Measurements from ENCODE around the gene DYNLT1.
A peak's percentile ranks its signal among the peaks of the same experiment; 100 is the strongest.

DYNLT1 gene

DNA sequence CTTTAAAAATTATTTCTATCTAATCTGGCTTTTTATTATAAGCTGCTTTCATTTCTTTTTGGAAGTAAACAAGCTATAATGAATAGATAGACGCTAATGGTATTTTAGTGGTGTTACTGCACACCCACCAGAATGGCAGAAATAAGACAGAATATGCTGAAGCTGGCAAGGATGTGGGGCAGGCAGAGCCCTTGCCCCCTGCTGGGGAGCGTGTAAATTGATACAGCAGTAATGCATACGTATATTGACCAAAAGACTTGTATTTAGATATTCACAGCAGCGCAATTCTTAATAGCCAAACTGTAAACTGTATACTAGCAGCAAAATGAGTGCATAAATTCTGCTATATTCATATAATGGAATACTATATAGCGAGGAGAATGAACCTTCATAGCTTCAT, 49.3 kb downstream of the DYNLT1 start:
- peak; percentile 12 for DNase-seq

GRCh38 chr6:158593670-158594069, 50.9 kb downstream of the DYNLT1 start:
- no peak for DNase-seq

DNA sequence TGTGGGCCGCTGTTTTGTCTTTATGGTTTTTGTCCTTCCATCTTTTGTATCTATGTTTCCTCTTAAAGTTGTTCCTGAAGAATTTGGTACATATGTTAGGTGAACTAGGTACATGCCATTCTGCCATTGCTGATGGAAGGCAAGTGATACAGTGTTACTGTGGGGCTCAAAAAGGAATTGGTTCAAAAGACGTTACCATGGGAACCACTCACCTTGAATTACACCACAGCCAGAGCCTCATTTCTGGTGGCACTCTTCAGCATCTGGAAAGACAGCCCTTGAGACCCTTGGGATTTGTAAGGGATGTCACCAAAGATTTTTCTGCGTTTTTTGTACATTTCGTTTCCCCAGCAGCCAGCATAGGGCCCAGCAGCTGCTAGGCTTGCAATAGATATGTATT, 52.7 kb downstream of the DYNLT1 start:
- no peak for DNase-seq

DNA sequence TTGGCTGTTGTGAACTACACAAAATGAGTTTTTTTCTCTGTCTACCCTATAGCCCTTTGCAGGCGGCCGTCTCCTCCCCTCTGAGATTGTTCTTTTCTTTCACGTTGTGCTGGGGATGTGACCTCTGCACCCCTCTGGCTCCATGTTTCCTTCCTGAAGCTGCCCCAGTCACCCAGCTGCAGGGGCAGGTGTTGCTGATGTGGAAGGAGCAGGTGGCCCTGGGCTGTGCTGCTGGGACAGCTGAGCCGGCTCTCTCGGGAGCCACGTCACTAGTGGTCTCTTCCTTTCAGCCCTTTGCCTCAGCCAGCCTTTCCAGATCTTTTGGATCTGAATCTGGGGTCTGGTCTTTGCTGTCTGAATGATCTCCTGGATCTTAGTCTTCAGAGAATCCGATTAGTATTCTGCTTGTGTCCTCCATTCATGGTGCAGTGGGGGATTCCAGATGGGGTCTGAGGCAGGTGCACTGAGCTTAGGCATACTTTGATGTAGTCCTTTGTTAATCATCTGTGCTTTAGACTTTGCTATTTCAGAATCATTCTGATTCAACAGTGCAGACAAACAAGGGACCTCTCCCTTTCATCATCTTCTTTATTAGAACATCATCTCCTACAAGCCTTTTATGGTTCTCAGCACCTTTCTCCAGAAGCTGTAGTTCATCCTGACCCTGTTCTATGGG, 53.3 kb downstream of the DYNLT1 start:
- no peak for DNase-seq

GRCh38 chr6:158589366-158589765, 55.2 kb downstream of the DYNLT1 start:
- DNase-seq: no peak

- no peak for DNase-seq
These were observed 57.9 kb downstream of the DYNLT1 start for GRCh38 chr6:158586652-158587051.
